ENCODE results near the gene N4BP2L2. TPM values are rescaled to one million over a fixed set of nuclear protein-coding genes. Genes with fewer than 3 reads are reported as not detected.

Gene N4BP2L2
- polyA plus RNA-seq, 1 donor from 2014 or later: 317 TPM

GRCh38 chr13:32438871-32439270 lies 99.7 kb downstream of the N4BP2L2 start:
- H4K20me1 ChIP-seq (ENCODE audit: insufficient read depth): no peaks in the 10 kb centered on the region
- no peaks in the 10 kb centered on the region for H3K9me3 ChIP-seq (ENCODE audit: low read length)
- H3F3A ChIP-seq (ENCODE audit: insufficient read depth, low read length, poor library complexity, severe bottlenecking): no peaks in the 10 kb centered on the region
- no peak overlapping the region for H3K9ac ChIP-seq (ENCODE audit: low read length)
- H3K27me3 ChIP-seq (ENCODE audit: insufficient read depth, low read depth, low read length): no peaks in the 10 kb centered on the region
- no peaks in the 10 kb centered on the region for H3K36me3 ChIP-seq (ENCODE audit: insufficient read depth, low read length)
- H3K4me3 ChIP-seq (ENCODE audit: low read length): no peak overlapping the region
- H3K27ac ChIP-seq (ENCODE audit: low read length): no peak overlapping the region
- H3K4me2 ChIP-seq (ENCODE audit: low read length): no peak overlapping the region
- no peaks in the 10 kb centered on the region for H3K79me2 ChIP-seq (replicated peaks; ENCODE audit: insufficient read depth, low read length)
- H2AFZ ChIP-seq (ENCODE audit: low read depth, low read length): no peak overlapping the region
- TF ChIP-seq CTCF (IDR thresholded peaks at IDR 0.05; ENCODE audit: poor library complexity, severe bottlenecking): no peak
- TF ChIP-seq MXI1 (conservative IDR thresholded peaks at IDR 0.05; ENCODE audit: poor library complexity, severe bottlenecking): no peak
- no peak for TF ChIP-seq POLR2AphosphoS5 (IDR thresholded peaks at IDR 0.05)
- no peaks in the 10 kb centered on the region for H3K9me2 ChIP-seq (ENCODE audit: insufficient read depth, low read length)

- no peaks in the 10 kb centered on the region for H3K9me3 ChIP-seq (ENCODE audit: low read length)
- H3F3A ChIP-seq (ENCODE audit: insufficient read depth, low read length, poor library complexity, severe bottlenecking): no peaks in the 10 kb centered on the region
- H3K9me2 ChIP-seq (ENCODE audit: insufficient read depth, low read length): no peaks in the 10 kb centered on the region
- no peak for TF ChIP-seq SMC3 (conservative IDR thresholded peaks at IDR 0.05; ENCODE audit: poor library complexity)
- no peaks in the 10 kb centered on the region for H3K36me3 ChIP-seq (ENCODE audit: insufficient read depth, low read length)
- no peak overlapping the region for H3K4me3 ChIP-seq (ENCODE audit: low read length)
- no peaks in the 10 kb centered on the region for H4K20me1 ChIP-seq (ENCODE audit: insufficient read depth)
- no peak overlapping the region for H2AFZ ChIP-seq (ENCODE audit: low read depth, low read length)
- H3K4me2 ChIP-seq (ENCODE audit: low read length): no peak overlapping the region
- H3K9ac ChIP-seq (ENCODE audit: low read length): no peak overlapping the region
- no peaks in the 10 kb centered on the region for H3K79me2 ChIP-seq (replicated peaks; ENCODE audit: insufficient read depth, low read length)
- H3K27ac ChIP-seq (ENCODE audit: low read length): no peak overlapping the region
- H3K27me3 ChIP-seq (ENCODE audit: insufficient read depth, low read depth, low read length): peaks cover 15% of the 10 kb centered on the region
Observed at GRCh38 chr13:32432856-32433255, 105.7 kb downstream of the N4BP2L2 start.

- no peaks in the 10 kb centered on the region for H3K79me2 ChIP-seq (replicated peaks; ENCODE audit: insufficient read depth, low read length)
- peaks cover 30% of the 10 kb centered on the region for H3K27me3 ChIP-seq (ENCODE audit: insufficient read depth, low read depth, low read length)
- TF ChIP-seq SMC3 (conservative IDR thresholded peaks at IDR 0.05; ENCODE audit: poor library complexity) (no peak), EZH2 (IDR thresholded peaks at IDR 0.05; ENCODE audit: borderline replicate concordance, insufficient read depth, low read length, poor library complexity, severe bottlenecking) (no peak), REST (IDR thresholded peaks at IDR 0.05; ENCODE audit: borderline replicate concordance) (no peak), RAD21 (conservative IDR thresholded peaks at IDR 0.05) (no peak), MXI1 (conservative IDR thresholded peaks at IDR 0.05; ENCODE audit: poor library complexity, severe bottlenecking) (no peak), POLR2AphosphoS5 (IDR thresholded peaks at IDR 0.05) (no peak), EP300 (conservative IDR thresholded peaks at IDR 0.05; ENCODE audit: poor library complexity, severe bottlenecking) (no peak), CTCF (IDR thresholded peaks at IDR 0.05; ENCODE audit: poor library complexity, severe bottlenecking) (no peak), TAF1 (IDR thresholded peaks at IDR 0.05; ENCODE audit: low read depth) (no peak)
- H3K27ac ChIP-seq (ENCODE audit: low read length): no peak overlapping the region
- H3K9me2 ChIP-seq (ENCODE audit: insufficient read depth, low read length): no peaks in the 10 kb centered on the region
- H4K20me1 ChIP-seq (ENCODE audit: insufficient read depth): no peaks in the 10 kb centered on the region
- no peak overlapping the region for H3K4me2 ChIP-seq (ENCODE audit: low read length)
- H3K36me3 ChIP-seq (ENCODE audit: insufficient read depth, low read length): no peaks in the 10 kb centered on the region
- H3K4me3 ChIP-seq (ENCODE audit: low read length): no peak overlapping the region
- no peak overlapping the region for H3K9ac ChIP-seq (ENCODE audit: low read length)
- no peak overlapping the region for H2AFZ ChIP-seq (ENCODE audit: low read depth, low read length)
- H3F3A ChIP-seq (ENCODE audit: insufficient read depth, low read length, poor library complexity, severe bottlenecking): no peaks in the 10 kb centered on the region
- no peaks in the 10 kb centered on the region for H3K9me3 ChIP-seq (ENCODE audit: low read length)
Observed at GRCh38 chr13:32431361-32431760, 107.2 kb downstream of the N4BP2L2 start.

All from neural cell (in vitro differentiated cells).